Adrenal gland (tissue), 5 donors: ENCODE results near the gene PAQR5.

Experiments used
- CTCF ChIP-seq, 6 experiments: fragments of 450-650 bp in 4 of 6; fragments of 200-600 bp in 2 of 6; sonication (generic) in 1 of 6; IDR thresholded peaks; 1 replicate in 5 of 6; 2 replicates in 1 of 6; pipeline versions ENCODE4 v1.5.1 to v1.8.0; 2016 to 2021; ENCODE audit warnings: antibody characterized with exemption in 6 of 6, mild to moderate bottlenecking in 2 of 6, moderate library complexity in 1 of 6
- POLR2A ChIP-seq, 2 donors: fragments of 450-650 bp; IDR thresholded peaks; one replicate each; pipeline ENCODE4 v1.6.1; 2017; ENCODE audit warnings: antibody characterized with exemption in 2 of 2, mild to moderate bottlenecking in 2 of 2, moderate library complexity in 1 of 2
- donor health status: DM: no; HTN: no; CAD: no.

DNA sequence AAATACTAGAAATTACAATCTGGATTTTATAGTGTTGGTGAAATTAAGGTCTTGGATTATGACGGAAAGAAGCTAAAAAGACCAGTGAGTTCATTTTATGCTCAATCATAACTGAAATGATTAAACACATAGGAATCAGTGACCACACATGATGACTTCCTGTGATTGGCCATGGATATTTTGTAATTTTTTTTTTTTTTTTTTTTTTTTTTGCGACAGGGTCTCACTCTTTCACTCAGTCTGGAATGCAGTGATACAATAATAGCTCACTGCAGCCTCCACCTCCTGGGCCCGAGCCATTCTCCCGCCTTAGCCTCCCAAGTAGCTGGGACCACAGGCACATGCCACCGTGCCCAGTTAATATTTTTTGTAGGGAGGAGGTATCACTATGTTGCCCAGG is 47.4 kb downstream of the PAQR5 start:
- TF ChIP-seq CTCF (IDR thresholded peaks at IDR 0.05): no peak
- no peak for TF ChIP-seq POLR2A (IDR thresholded peaks at IDR 0.05)
